ENCODE data around the gene DNAJC5. TPM values are rescaled to one million over a fixed set of nuclear protein-coding genes. Genes with fewer than 3 reads are reported as not detected.

DNAJC5 gene
- total and polyA plus RNA-seq, 9 of the 15 experiments (the other 6 are each of a cell fraction or from before 2014, with no cell fraction given), result 0.95 to 42.8 (median 23.4) TPM

DNA sequence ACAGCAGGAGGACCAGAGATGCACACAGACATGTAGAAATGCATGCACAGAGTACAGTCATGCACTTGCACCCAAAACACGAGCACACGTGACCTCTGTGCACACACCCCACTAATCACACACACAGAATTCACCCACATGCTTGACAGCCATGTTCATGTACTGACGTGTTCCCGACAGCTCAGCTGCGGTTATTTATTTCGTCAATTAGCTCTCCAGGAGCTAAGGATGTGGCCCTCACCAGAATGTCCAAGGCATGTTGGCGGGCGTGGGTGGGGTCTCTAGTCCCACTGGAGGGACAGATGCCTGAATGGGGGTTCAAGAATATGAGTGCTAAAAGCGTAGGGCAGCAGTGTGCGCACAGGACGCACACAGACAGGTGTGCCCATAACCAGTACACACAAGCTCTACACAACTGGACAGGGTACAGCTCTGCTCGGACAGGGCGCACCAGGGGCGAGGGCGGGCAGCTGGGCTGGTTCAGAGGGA is 85.4 kb downstream of the DNAJC5 start (continued):
- TF ChIP-seq, protein P1, sequence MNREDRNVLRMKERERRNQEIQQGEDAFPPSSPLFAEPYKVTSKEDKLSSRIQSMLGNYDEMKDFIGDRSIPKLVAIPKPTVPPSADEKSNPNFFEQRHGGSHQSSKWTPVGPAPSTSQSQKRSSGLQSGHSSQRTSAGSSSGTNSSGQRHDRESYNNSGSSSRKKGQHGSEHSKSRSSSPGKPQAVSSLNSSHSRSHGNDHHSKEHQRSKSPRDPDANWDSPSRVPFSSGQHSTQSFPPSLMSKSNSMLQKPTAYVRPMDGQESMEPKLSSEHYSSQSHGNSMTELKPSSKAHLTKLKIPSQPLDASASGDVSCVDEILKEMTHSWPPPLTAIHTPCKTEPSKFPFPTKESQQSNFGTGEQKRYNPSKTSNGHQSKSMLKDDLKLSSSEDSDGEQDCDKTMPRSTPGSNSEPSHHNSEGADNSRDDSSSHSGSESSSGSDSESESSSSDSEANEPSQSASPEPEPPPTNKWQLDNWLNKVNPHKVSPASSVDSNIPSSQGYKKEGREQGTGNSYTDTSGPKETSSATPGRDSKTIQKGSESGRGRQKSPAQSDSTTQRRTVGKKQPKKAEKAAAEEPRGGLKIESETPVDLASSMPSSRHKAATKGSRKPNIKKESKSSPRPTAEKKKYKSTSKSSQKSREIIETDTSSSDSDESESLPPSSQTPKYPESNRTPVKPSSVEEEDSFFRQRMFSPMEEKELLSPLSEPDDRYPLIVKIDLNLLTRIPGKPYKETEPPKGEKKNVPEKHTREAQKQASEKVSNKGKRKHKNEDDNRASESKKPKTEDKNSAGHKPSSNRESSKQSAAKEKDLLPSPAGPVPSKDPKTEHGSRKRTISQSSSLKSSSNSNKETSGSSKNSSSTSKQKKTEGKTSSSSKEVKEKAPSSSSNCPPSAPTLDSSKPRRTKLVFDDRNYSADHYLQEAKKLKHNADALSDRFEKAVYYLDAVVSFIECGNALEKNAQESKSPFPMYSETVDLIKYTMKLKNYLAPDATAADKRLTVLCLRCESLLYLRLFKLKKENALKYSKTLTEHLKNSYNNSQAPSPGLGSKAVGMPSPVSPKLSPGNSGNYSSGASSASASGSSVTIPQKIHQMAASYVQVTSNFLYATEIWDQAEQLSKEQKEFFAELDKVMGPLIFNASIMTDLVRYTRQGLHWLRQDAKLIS (CRISPR knock-in tag; IDR thresholded peaks at IDR 0.05), result no peak
- TF ChIP-seq PURB (CRISPR knock-in tag; IDR thresholded peaks at IDR 0.05; ENCODE audit: low read depth) (no peak), TEAD4 (IDR thresholded peaks at IDR 0.05; ENCODE audit: low read length) (no peak; the same call in 1 of the 2 replicates), TEAD4 (CRISPR knock-in tag; IDR thresholded peaks at IDR 0.05; ENCODE audit: borderline replicate concordance) (0 out of 2 replicates have a peak, but pooled peaks have one; percentile 13), HDGF (IDR thresholded peaks at IDR 0.05) (0 out of 2 replicates have a peak, but pooled peaks have one; percentile 34), NR1H2 (CRISPR knock-in tag; IDR thresholded peaks at IDR 0.05) (no peak), SIX5 (IDR thresholded peaks at IDR 0.05; ENCODE audit: borderline replicate concordance in 1 of 2, insufficient read depth in 1 of 2, low read depth in 1 of 2, low read length in 2 of 2) (no peak), TEAD1 (CRISPR knock-in tag; IDR thresholded peaks at IDR 0.05) (peak in 1 of 2 experiments; percentile 15; a peak in 1 of 4 replicates), ZNF436 (CRISPR knock-in tag; IDR thresholded peaks at IDR 0.05) (no peak), BHLHE40 (IDR thresholded peaks at IDR 0.05; ENCODE audit: low read length) (peak; percentile 37; the same call in 1 of the 2 replicates), RBM15 (IDR thresholded peaks at IDR 0.05; ENCODE audit: insufficient read depth, low read length) (no peak), ESRRA (IDR thresholded peaks at IDR 0.05; ENCODE audit: borderline replicate concordance, low read depth) (no peak), MED1 (CRISPR knock-in tag; IDR thresholded peaks at IDR 0.05; ENCODE audit: borderline replicate concordance) (no peak)
- TF ChIP-seq, protein P2, sequence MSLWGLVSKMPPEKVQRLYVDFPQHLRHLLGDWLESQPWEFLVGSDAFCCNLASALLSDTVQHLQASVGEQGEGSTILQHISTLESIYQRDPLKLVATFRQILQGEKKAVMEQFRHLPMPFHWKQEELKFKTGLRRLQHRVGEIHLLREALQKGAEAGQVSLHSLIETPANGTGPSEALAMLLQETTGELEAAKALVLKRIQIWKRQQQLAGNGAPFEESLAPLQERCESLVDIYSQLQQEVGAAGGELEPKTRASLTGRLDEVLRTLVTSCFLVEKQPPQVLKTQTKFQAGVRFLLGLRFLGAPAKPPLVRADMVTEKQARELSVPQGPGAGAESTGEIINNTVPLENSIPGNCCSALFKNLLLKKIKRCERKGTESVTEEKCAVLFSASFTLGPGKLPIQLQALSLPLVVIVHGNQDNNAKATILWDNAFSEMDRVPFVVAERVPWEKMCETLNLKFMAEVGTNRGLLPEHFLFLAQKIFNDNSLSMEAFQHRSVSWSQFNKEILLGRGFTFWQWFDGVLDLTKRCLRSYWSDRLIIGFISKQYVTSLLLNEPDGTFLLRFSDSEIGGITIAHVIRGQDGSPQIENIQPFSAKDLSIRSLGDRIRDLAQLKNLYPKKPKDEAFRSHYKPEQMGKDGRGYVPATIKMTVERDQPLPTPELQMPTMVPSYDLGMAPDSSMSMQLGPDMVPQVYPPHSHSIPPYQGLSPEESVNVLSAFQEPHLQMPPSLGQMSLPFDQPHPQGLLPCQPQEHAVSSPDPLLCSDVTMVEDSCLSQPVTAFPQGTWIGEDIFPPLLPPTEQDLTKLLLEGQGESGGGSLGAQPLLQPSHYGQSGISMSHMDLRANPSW (CRISPR knock-in tag; IDR thresholded peaks at IDR 0.05), result no peak
- TF ChIP-seq, protein P3, sequence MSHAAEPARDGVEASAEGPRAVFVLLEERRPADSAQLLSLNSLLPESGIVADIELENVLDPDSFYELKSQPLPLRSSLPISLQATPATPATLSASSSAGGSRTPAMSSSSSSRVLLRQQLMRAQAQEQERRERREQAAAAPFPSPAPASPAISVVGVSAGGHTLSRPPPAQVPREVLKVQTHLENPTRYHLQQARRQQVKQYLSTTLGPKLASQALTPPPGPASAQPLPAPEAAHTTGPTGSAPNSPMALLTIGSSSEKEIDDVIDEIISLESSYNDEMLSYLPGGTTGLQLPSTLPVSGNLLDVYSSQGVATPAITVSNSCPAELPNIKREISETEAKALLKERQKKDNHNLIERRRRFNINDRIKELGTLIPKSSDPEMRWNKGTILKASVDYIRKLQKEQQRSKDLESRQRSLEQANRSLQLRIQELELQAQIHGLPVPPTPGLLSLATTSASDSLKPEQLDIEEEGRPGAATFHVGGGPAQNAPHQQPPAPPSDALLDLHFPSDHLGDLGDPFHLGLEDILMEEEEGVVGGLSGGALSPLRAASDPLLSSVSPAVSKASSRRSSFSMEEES (CRISPR knock-in tag; IDR thresholded peaks at IDR 0.05), result peak; percentile 20; the same call in 1 of the 2 replicates
- TF ChIP-seq, protein P4, sequence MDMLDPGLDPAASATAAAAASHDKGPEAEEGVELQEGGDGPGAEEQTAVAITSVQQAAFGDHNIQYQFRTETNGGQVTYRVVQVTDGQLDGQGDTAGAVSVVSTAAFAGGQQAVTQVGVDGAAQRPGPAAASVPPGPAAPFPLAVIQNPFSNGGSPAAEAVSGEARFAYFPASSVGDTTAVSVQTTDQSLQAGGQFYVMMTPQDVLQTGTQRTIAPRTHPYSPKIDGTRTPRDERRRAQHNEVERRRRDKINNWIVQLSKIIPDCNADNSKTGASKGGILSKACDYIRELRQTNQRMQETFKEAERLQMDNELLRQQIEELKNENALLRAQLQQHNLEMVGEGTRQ (CRISPR knock-in tag; IDR thresholded peaks at IDR 0.05), result peak; percentile 38; the same call in 1 of the 2 replicates
- TF ChIP-seq, protein P5, sequence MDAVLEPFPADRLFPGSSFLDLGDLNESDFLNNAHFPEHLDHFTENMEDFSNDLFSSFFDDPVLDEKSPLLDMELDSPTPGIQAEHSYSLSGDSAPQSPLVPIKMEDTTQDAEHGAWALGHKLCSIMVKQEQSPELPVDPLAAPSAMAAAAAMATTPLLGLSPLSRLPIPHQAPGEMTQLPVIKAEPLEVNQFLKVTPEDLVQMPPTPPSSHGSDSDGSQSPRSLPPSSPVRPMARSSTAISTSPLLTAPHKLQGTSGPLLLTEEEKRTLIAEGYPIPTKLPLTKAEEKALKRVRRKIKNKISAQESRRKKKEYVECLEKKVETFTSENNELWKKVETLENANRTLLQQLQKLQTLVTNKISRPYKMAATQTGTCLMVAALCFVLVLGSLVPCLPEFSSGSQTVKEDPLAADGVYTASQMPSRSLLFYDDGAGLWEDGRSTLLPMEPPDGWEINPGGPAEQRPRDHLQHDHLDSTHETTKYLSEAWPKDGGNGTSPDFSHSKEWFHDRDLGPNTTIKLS (IDR thresholded peaks at IDR 0.05; ENCODE audit: borderline replicate concordance, low read depth), result no peak
